ENCODE data around the gene STX2. TPM values are rescaled to one million over a fixed set of nuclear protein-coding genes. Genes with fewer than 3 reads are reported as not detected.
"Not testable (repeated sequence)": the region's sequence is repeated elsewhere in the genome, so short reads cannot be mapped to it uniquely, and the experiment has no call there.

STX2 gene
- total and polyA plus RNA-seq, 3 experiments from 2014 or later: 10.7 to 23.0 (median 22.1) TPM

DNA sequence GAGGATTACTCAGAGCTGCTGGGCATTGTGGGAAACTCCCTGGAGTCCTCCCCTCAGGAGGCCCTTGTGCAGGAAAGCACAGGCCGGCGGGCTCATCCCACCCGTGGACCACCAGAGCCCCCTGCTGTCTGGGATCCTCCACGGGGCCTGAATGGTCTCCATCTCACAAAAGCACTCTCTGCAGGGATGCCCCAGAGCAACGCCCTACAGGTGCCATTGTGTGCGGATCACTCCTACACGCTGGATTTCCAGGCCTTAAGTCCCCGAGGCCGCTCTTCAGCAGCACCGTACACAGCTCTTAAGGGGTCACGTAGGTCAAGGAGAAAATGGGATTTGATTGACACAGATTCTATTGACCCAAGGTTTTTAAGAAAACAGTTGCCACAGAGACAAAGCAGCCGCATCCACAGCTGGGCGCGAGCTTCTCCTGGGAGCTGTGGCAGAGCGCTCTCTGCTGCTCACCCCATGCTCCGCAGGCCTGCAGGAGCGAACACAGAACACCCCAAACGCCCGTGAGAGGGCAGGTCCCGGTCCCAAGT, 86.3 kb downstream of the STX2 start:
- peaks cover 11% of the 10 kb centered on the region for H3K9me3 ChIP-seq (ENCODE audit: low read length)
- Mint-ChIP-seq H3K4me1 (peaks cover 16 to 24% (median 16%) of the 10 kb centered on the region in 3 donors), H3K4me3 (no peak overlapping the region), H3K27me3 (peaks cover 4 to 5% of the 10 kb centered on the region in 2 donors), H3K9me3 (peaks cover 0 to 13% (median 9%) of the 10 kb centered on the region in 5 donors), H3K27ac (no peak overlapping the region), H3K36me3 (peaks cover 0 to 6% (median 4%) of the 10 kb centered on the region in 3 donors)
- H3K27ac ChIP-seq (ENCODE audit: low read depth, low read length): no peak overlapping the region
- POLR2A ChIA-PET: no interaction called here
- no peak for DNase-seq
- H3K4me3 ChIP-seq (ENCODE audit: low read length): no peak overlapping the region
- H3K27me3 ChIP-seq (ENCODE audit: insufficient read depth, low read length, poor library complexity, severe bottlenecking): no peaks in the 10 kb centered on the region
- H3K36me3 ChIP-seq (ENCODE audit: insufficient read depth, low read length): no peaks in the 10 kb centered on the region
- CTCF ChIA-PET: no interaction called here
- peaks cover 9% of the 10 kb centered on the region for H3K4me1 ChIP-seq (ENCODE audit: insufficient read depth, low read length)

DNA sequence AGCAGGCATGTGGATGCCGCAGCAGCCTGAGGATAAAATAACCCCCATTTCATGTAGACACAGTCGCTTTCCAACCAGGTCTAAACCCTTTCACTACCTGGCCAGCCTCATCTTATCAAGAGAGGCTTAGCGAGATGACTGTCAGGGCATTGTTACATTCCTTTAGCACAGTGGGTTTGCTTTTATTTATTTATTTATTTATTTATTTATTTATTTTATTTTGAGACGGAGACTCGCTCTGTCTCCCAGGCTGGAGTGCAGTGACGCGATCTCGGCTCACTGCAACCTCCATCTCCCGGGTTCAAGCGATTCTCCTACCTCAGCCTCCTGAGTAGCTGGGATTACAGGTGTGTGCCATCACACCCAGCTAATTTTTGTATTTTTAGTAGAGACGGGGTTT, 87.0 kb downstream of the STX2 start:
- H3K36me3 Mint-ChIP-seq; DNase-seq; H3K27me3 Mint-ChIP-seq; H3K27ac ChIP-seq (ENCODE audit: low read depth, low read length); H3K27me3 ChIP-seq (ENCODE audit: insufficient read depth, low read length, poor library complexity, severe bottlenecking); H3K4me1 ChIP-seq (ENCODE audit: insufficient read depth, low read length); POLR2A ChIA-PET; H3K4me3 Mint-ChIP-seq; H3K36me3 ChIP-seq (ENCODE audit: insufficient read depth, low read length); H3K4me3 ChIP-seq (ENCODE audit: low read length): not testable (repeated sequence)
- peak overlapping the region in 2 of 8 donors; percentile 14 to 67 for H3K27ac Mint-ChIP-seq
- peaks cover 17 to 26% (median 18%) of the 10 kb centered on the region in 3 donors for H3K4me1 Mint-ChIP-seq
- CTCF ChIA-PET: interaction anchor here (1.6 kb wide), 1 partner anchor 11 kb away, joined by 4 read pairs; no protein-coding TSS in a partner anchor
- peaks cover 0 to 13% (median 9%) of the 10 kb centered on the region in 5 donors for H3K9me3 Mint-ChIP-seq
- peaks cover 11% of the 10 kb centered on the region for H3K9me3 ChIP-seq (ENCODE audit: low read length)

DNA sequence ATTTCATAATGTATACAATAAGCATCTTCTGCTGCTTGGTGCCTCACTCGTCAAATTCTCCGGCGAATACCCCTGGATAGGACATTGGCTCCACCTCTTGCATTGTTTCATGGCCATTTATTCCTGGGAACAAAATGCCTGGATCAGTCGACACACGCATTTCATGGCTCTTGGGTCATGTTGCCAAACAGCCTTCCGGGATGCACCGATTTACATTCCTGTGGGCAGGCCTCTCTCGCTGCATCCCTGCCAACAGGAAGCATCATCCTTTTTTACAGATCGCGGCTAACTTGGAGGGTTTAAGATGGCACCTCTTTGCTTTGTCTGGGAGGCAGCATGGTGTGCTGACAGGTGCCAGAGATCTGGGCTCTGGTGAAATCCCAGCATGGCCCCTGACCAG, 90.3 kb downstream of the STX2 start:
- Mint-ChIP-seq H3K36me3 (no peaks in the 10 kb centered on the region), H3K9me3 (peaks cover 0 to 4% (median 0%) of the 10 kb centered on the region in 5 donors), H3K4me3 (no peak overlapping the region), H3K4me1 (peaks cover 7 to 10% (median 9%) of the 10 kb centered on the region in 3 donors), H3K27me3 (peaks cover 5 to 19% of the 10 kb centered on the region in 2 donors), H3K27ac (no peak overlapping the region)
- no peak overlapping the region for H3K4me3 ChIP-seq (ENCODE audit: low read length)
- no peaks in the 10 kb centered on the region for H3K4me1 ChIP-seq (ENCODE audit: insufficient read depth, low read length)
- H3K27me3 ChIP-seq (ENCODE audit: insufficient read depth, low read length, poor library complexity, severe bottlenecking): no peaks in the 10 kb centered on the region
- H3K27ac ChIP-seq (ENCODE audit: low read depth, low read length): no peak overlapping the region
- CTCF ChIA-PET: interaction anchor here (0.8 to 2.0 kb wide), 8 partner anchors 10 to 333 kb away, joined by 3 to 10 read pairs (median 4); no protein-coding TSS in a partner anchor
- no peaks in the 10 kb centered on the region for H3K9me3 ChIP-seq (ENCODE audit: low read length)
- no peak for DNase-seq
- no peaks in the 10 kb centered on the region for H3K36me3 ChIP-seq (ENCODE audit: insufficient read depth, low read length)
- POLR2A ChIA-PET: no interaction called here

DNA sequence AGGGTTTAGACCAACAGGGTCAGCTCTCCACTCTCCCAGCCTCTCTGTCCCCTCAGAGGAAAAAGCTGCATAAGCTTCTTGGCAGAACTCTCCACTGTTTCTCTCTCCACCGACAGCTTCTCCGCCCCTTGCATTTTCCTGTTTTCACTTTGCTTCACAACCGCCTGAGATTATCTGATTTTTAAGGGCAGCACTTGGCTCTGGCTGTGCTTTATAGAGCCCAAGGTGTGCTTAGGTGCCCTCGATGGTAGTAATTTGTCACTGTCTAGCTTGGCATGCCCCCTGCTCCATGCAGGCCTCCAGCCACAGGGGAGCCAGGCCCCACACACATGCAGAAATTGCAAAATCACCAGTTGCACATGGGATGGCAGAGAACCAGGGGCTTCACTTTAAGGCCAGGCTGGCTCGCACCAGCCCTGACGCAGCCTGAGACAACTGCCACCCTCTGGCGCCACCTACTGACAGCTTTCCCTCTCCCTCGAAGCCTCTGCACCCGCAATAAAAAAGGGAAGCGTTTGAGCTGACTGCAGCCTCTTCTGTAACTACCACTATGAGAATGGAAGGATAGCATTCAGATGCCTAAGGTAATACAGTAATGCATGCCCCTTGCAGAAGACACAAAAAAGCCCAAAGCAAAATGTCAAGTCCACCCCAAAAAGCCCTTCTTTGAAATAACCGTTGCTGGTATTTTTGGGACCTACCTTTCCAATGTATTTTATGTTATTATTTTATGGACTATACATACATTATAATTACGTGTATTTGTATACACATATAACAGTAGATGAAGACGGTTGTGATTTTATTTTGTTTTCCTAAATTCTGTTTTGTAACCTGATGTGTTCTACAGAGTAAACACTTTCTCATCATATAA, 90.9 kb downstream of the STX2 start:
- H3K36me3 Mint-ChIP-seq: no peaks in the 10 kb centered on the region
- peaks cover 5 to 22% of the 10 kb centered on the region in 2 donors for H3K27me3 Mint-ChIP-seq
- peak; percentile 34 to 72 (median 48) for DNase-seq
- peaks cover 7 to 10% (median 9%) of the 10 kb centered on the region in 3 donors for H3K4me1 Mint-ChIP-seq
- Histone ChIP-seq H3K27ac (ENCODE audit: low read depth, low read length) (no peak overlapping the region), H3K4me1 (ENCODE audit: insufficient read depth, low read length) (no peaks in the 10 kb centered on the region), H3K4me3 (ENCODE audit: low read length) (no peak overlapping the region), H3K9me3 (ENCODE audit: low read length) (no peaks in the 10 kb centered on the region), H3K36me3 (ENCODE audit: insufficient read depth, low read length) (no peaks in the 10 kb centered on the region), H3K27me3 (ENCODE audit: insufficient read depth, low read length, poor library complexity, severe bottlenecking) (no peaks in the 10 kb centered on the region)
- POLR2A ChIA-PET: no interaction called here
- no peaks in the 10 kb centered on the region for H3K9me3 Mint-ChIP-seq
- H3K27ac Mint-ChIP-seq: peak overlapping the region in 1 of 8 donors; percentile 84
- H3K4me3 Mint-ChIP-seq: peak overlapping the region in 2 of 7 donors; percentile 7 to 40
- CTCF ChIA-PET: interaction anchor here (0.7 to 2.0 kb wide), 10 partner anchors 9 to 717 kb away, joined by 3 to 10 read pairs (median 4); no protein-coding TSS in a partner anchor

DNA sequence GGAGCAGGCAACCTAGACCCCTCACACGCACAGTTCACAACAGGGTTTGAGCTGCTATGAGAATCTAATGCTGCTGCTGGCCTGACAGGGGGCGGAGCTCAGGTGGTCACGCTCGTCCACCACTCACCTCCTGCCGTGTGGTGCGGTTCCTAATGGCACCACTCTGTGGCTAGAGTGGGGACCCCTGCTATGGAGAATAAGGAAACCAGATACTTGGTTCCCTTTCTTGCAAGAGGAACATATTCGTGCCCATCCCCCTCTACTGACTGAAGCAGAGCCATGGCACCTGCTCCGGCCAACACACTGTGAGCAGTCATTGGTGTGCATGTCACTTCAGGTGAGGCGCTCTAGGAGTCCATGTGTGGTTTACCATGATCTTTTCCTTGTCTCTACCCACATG, 92.5 kb downstream of the STX2 start:
- no peaks in the 10 kb centered on the region for H3K4me1 ChIP-seq (ENCODE audit: insufficient read depth, low read length)
- H3K27me3 Mint-ChIP-seq: peaks cover 5 to 31% of the 10 kb centered on the region in 2 donors
- H3K27ac ChIP-seq (ENCODE audit: low read depth, low read length): no peak overlapping the region
- peaks cover 7 to 9% (median 8%) of the 10 kb centered on the region in 3 donors for H3K4me1 Mint-ChIP-seq
- no peak overlapping the region for H3K4me3 Mint-ChIP-seq
- ChIA-PET POLR2A (no interaction called here), CTCF (no interaction called here)
- H3K36me3 Mint-ChIP-seq: no peaks in the 10 kb centered on the region
- H3K9me3 Mint-ChIP-seq: no peaks in the 10 kb centered on the region
- H3K27ac Mint-ChIP-seq: no peak overlapping the region
- H3K4me3 ChIP-seq (ENCODE audit: low read length): no peak overlapping the region
- DNase-seq: no peak
- no peaks in the 10 kb centered on the region for H3K9me3 ChIP-seq (ENCODE audit: low read length)
- H3K27me3 ChIP-seq (ENCODE audit: insufficient read depth, low read length, poor library complexity, severe bottlenecking): no peaks in the 10 kb centered on the region
- H3K36me3 ChIP-seq (ENCODE audit: insufficient read depth, low read length): no peaks in the 10 kb centered on the region

DNA sequence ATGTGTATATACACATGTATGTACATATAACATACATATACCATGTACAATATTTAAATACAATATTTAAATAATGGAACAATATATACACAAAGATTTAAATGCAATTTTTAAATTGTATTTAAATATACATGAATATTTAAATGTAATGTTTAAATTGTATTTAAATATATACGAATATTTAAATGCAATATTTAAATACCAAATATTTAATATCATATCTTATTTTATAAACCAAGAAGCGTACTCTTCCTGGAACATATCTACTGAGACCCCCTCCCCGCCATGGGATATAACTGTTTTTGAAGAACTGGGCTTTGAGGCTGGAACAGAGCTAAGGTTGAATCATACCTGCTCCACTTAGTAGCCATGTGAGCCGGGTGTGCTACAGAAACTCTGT, 93.1 kb downstream of the STX2 start:
- Mint-ChIP-seq H3K4me1 (peaks cover 7 to 9% (median 8%) of the 10 kb centered on the region in 3 donors), H3K9me3 (peaks cover 0 to 4% (median 0%) of the 10 kb centered on the region in 5 donors), H3K4me3 (no peak overlapping the region), H3K36me3 (no peaks in the 10 kb centered on the region), H3K27ac (no peak overlapping the region), H3K27me3 (peaks cover 5 to 36% of the 10 kb centered on the region in 2 donors)
- H3K4me3 ChIP-seq (ENCODE audit: low read length): no peak overlapping the region
- H3K27ac ChIP-seq (ENCODE audit: low read depth, low read length): no peak overlapping the region
- CTCF ChIA-PET: no interaction called here
- H3K9me3 ChIP-seq (ENCODE audit: low read length): no peaks in the 10 kb centered on the region
- no peaks in the 10 kb centered on the region for H3K27me3 ChIP-seq (ENCODE audit: insufficient read depth, low read length, poor library complexity, severe bottlenecking)
- H3K4me1 ChIP-seq (ENCODE audit: insufficient read depth, low read length): no peaks in the 10 kb centered on the region
- no peak for DNase-seq
- H3K36me3 ChIP-seq (ENCODE audit: insufficient read depth, low read length): no peaks in the 10 kb centered on the region
- POLR2A ChIA-PET: no interaction called here

DNA sequence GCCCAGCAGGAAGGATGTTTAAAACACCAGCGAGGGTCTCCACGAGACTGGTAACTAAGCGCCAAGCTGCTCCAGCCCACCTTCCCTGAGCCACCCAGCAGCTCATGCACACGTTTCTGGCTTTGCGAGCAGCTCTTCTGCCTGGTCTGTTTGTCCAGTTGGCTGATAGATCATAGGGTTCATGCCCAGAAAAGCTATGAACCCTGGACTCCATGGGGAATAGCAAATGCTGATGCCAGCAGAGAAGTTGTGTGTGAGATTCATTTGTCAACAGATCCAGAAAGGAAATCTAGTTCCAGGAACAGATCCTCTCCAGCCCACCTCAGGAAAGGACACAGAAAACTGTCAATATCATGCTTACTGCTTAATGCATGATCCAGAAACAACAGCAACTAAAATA, 94.8 kb downstream of the STX2 start:
- H3K27ac ChIP-seq (ENCODE audit: low read depth, low read length): no peak overlapping the region
- no peak for DNase-seq
- no peaks in the 10 kb centered on the region for H3K36me3 Mint-ChIP-seq
- peaks cover 7 to 9% (median 8%) of the 10 kb centered on the region in 3 donors for H3K4me1 Mint-ChIP-seq
- H3K27ac Mint-ChIP-seq: no peak overlapping the region
- H3K27me3 Mint-ChIP-seq: peaks cover 3 to 48% of the 10 kb centered on the region in 2 donors
- no peaks in the 10 kb centered on the region for H3K27me3 ChIP-seq (ENCODE audit: insufficient read depth, low read length, poor library complexity, severe bottlenecking)
- ChIA-PET CTCF (no interaction called here), POLR2A (no interaction called here)
- no peaks in the 10 kb centered on the region for H3K9me3 ChIP-seq (ENCODE audit: low read length)
- H3K4me1 ChIP-seq (ENCODE audit: insufficient read depth, low read length): no peaks in the 10 kb centered on the region
- no peak overlapping the region for H3K4me3 Mint-ChIP-seq
- peaks cover 0 to 8% (median 6%) of the 10 kb centered on the region in 5 donors for H3K9me3 Mint-ChIP-seq
- H3K36me3 ChIP-seq (ENCODE audit: insufficient read depth, low read length): no peaks in the 10 kb centered on the region
- H3K4me3 ChIP-seq (ENCODE audit: low read length): no peak overlapping the region

DNA sequence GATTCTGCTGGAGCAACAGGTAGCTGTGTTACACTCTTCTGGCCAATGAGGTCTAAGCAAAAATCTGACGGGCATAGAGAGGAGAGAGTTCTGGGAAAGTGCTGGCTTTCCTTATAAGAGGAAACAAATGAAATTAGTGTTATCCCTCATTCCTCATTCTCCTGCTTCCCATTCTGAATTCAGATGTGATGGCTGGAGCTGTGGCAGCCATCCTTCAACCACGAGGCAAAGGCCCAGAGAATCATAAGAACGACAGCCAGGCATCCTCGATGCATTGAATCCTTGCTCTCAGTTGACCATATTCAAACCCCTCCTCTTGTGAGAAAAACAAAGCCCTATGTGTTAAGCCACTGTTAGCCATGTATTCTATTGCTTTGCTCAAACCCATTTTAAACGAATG, 95.4 kb downstream of the STX2 start:
- Mint-ChIP-seq H3K9me3 (peaks cover 0 to 9% (median 6%) of the 10 kb centered on the region in 5 donors), H3K27me3 (peaks cover 4 to 52% of the 10 kb centered on the region in 2 donors), H3K27ac (no peak overlapping the region), H3K36me3 (no peaks in the 10 kb centered on the region), H3K4me3 (no peak overlapping the region), H3K4me1 (peaks cover 7 to 9% (median 8%) of the 10 kb centered on the region in 3 donors)
- no peak for DNase-seq
- Histone ChIP-seq H3K4me3 (ENCODE audit: low read length) (no peak overlapping the region), H3K27me3 (ENCODE audit: insufficient read depth, low read length, poor library complexity, severe bottlenecking) (no peaks in the 10 kb centered on the region), H3K36me3 (ENCODE audit: insufficient read depth, low read length) (no peaks in the 10 kb centered on the region), H3K27ac (ENCODE audit: low read depth, low read length) (no peak overlapping the region), H3K4me1 (ENCODE audit: insufficient read depth, low read length) (no peaks in the 10 kb centered on the region), H3K9me3 (ENCODE audit: low read length) (no peaks in the 10 kb centered on the region)
- POLR2A ChIA-PET: no interaction called here
- CTCF ChIA-PET: no interaction called here

All from CD8-positive, alpha-beta memory T cell (primary cell).